Stimulated activated memory B cell treated with anti-CD40 and anti-IgM and Interleukin-4, amounts not matched to agents 10 μg/mL and 1 μg/mL and 100 μg/mL, for 72 hours (primary cell): ENCODE results near the gene OPRD1.
"Not testable (repeated sequence)": the region's sequence is repeated elsewhere in the genome, so short reads cannot be mapped to it uniquely, and the experiment has no call there.

ENCODE experiments used
- ATAC-seq: fragments of 150-1000 bp; cut with Tn5 transposase; 2 replicates; pipeline ENCODE4 v1.10.0; 2021
- H3K27ac Mint-ChIP-seq: one replicate; pipeline ENCODE4 v1.8.0; 2022; ENCODE audit warnings: mild to moderate bottlenecking, mixed read lengths
- H3K27me3 Mint-ChIP-seq: one replicate; pipeline ENCODE4 v1.8.0; 2022; ENCODE audit warnings: mixed read lengths
- H3K36me3 Mint-ChIP-seq: one replicate; pipeline ENCODE4 v1.8.0; 2022; ENCODE audit warnings: mixed read lengths
- H3K4me1 Mint-ChIP-seq: one replicate; pipeline ENCODE4 v1.8.0; 2022; ENCODE audit warnings: mixed read lengths
- H3K4me3 Mint-ChIP-seq: one replicate; pipeline ENCODE4 v1.8.0; 2022; ENCODE audit warnings: mild to moderate bottlenecking, moderate library complexity, mixed read lengths
- H3K9me3 Mint-ChIP-seq: one replicate; pipeline ENCODE4 v1.8.0; 2022; ENCODE audit warnings: mixed read lengths

The OPRD1 gene

DNA sequence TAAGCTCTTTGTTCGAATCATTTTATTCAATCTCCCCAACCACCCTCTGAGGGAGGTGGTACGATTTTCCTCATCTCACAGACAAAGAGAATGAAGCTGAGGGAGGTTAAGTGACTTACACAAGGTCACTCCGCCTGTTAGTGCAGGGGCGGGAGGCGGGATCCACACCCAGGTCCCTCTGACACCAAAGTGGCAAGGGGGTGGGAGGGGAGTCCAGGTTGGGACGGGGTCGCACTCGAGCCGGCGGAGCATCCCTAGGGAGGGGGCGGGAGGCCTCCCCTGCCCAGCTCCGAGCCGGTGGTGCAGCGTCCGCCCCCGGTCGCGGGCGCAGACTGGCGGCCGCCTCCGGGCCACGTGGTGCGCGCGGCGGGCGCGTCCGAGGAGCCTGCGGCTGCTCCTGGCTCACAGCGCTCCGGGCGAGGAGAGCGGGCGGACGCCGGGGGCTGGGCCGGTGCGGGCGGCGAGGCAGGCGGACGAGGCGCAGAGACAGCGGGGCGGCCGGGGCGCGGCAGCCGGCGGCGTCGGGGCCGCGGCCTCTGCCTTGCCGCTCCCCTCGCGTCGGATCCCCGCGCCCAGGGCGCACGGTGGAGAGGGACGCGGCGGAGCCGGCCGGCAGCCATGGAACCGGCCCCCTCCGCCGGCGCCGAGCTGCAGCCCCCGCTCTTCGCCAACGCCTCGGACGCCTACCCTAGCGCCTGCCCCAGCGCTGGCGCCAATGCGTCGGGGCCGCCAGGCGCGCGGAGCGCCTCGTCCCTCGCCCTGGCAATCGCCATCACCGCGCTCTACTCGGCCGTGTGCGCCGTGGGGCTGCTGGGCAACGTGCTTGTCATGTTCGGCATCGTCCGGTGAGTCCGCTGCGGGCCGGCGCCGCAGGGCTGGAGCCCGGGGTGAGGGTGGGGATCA lies at the start of gene OPRD1:
OPRD1 (plus strand) TSS at position 405 of the 903 bp plus-strand sequence; CDS start at position 619, 214 bp downstream.
- Mint-ChIP-seq H3K27me3 (peaks cover 63% of the 10 kb centered on the region), H3K4me3 (no peak within 1 kb of the TSS), H3K36me3 (no peaks in the 10 kb centered on the region), H3K9me3 (no peaks in the 10 kb centered on the region), H3K27ac (no peak within 1 kb of the TSS), H3K4me1 (no peaks in the 10 kb centered on the region)
- ATAC-seq, result peak; percentile 28

DNA sequence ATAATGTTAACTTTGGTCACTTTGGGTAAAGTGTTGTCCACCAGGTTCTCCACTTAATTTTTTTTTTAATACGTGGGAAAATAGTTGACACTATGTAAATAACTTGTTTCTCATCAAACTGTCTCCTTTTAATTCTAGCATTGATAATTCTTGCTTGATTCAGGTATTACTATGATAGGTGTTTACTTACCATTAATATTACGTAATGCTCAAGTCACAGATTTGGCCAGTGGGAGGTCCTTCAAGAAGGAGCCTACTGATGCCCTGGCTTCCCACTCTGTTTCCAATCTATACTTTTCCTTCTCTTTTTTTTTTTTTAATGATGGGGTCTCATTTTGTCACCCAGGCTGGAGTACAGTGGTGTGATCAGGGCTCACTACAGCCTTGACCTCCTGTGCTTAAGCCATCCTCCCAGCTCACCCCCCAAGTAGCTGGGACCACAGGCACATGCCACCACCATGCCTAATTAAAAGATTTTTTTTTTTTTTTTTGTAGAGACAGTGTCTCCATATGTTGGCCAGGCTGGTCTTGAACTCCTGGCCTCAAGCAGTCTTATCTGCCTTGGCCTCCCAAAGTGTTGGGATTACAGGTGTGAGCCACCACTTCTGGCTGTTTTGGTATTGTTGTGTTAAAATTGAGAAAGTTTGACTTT lies 45.3 kb upstream of the OPRD1 start:
- ATAC-seq, result no peak
- Mint-ChIP-seq H3K27me3 (no peaks in the 10 kb centered on the region), H3K27ac (no peak overlapping the region), H3K9me3 (no peaks in the 10 kb centered on the region), H3K4me1 (peaks cover 21% of the 10 kb centered on the region), H3K4me3 (no peak overlapping the region), H3K36me3 (peaks cover 34% of the 10 kb centered on the region)

DNA sequence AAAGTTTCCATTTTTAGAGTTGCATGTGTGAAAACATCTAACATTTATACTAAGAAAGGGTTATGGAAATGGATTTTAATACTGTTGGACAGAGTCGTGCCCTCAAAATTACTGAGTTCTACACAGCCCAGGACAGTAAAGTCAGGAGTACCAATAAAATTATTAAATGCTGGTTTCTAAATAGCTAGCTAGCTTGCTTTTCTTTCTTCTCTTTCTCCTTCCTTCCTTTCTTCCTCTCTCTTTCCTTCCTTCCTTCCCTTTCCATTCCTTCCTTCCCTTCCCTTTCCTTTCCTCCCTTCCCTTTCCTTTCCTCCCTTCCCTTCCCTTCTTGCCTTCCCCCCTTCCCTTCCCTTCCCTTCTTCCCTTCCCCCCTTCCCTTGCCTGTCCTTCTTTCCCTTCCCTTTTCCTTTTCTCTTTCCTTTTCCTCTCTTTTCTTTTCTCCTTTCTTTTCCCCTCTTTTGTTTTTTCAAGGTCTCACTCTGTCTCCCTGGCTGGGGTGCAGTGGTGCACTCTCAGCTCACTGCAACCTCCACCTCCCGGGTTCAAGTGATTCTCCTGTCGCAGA lies 41.3 kb upstream of the OPRD1 start:
- Mint-ChIP-seq H3K9me3 (no peaks in the 10 kb centered on the region), H3K27ac (no peak overlapping the region), H3K27me3 (no peaks in the 10 kb centered on the region), H3K36me3 (peaks cover 28% of the 10 kb centered on the region), H3K4me1 (peaks cover 6% of the 10 kb centered on the region), H3K4me3 (no peak overlapping the region)
- ATAC-seq, result no peak

DNA sequence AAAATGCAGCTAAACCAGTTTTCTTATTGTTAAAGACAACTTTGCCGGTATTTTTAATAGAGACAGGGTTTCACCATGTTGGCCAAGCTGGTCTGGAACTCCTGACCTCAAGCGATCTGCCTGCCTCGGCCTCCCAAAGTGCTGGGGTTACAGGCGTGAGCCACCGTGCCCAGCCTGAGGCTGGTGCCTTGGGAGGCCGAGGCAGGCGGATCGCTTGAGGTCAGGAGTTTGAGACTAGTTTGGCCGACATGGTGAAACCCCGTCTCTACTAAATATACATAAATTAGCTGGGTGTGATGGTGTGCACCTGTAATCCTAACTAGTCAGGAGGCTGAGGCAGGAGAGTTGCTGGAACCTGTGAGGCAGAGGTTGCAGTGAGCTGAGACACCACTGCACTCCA lies 40.0 kb upstream of the OPRD1 start:
- Mint-ChIP-seq H3K27ac (peak overlapping the region; percentile 32), H3K36me3 (peaks cover 15% of the 10 kb centered on the region)
- not testable (repeated sequence) for H3K4me3 Mint-ChIP-seq, H3K27me3 Mint-ChIP-seq, ATAC-seq, H3K9me3 Mint-ChIP-seq, H3K4me1 Mint-ChIP-seq

DNA sequence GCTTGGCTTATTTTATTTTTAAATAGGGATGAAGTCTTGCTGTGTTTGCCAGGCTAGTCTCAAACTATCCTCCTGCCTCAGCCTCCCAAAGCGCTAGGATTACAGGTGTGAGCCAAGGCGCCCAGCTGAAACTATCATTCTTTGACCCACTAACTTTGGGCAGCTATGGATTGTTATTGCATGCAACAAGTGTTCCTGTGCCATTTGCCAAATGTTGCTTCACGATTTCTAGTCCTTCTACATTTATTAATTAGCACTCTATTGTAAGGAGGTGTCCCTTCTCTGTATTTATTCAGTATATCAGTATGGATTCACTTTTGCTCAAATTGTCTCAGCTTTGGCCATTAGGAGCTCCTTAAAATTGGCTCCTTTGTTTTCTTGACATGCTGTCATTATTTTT lies 38.9 kb upstream of the OPRD1 start:
- no peak overlapping the region for H3K4me3 Mint-ChIP-seq
- H3K27ac Mint-ChIP-seq, result no peak overlapping the region
- H3K27me3 Mint-ChIP-seq, result no peaks in the 10 kb centered on the region
- no peaks in the 10 kb centered on the region for H3K9me3 Mint-ChIP-seq
- ATAC-seq, result no peak
- H3K4me1 Mint-ChIP-seq, result no peaks in the 10 kb centered on the region
- peaks cover 15% of the 10 kb centered on the region for H3K36me3 Mint-ChIP-seq

DNA sequence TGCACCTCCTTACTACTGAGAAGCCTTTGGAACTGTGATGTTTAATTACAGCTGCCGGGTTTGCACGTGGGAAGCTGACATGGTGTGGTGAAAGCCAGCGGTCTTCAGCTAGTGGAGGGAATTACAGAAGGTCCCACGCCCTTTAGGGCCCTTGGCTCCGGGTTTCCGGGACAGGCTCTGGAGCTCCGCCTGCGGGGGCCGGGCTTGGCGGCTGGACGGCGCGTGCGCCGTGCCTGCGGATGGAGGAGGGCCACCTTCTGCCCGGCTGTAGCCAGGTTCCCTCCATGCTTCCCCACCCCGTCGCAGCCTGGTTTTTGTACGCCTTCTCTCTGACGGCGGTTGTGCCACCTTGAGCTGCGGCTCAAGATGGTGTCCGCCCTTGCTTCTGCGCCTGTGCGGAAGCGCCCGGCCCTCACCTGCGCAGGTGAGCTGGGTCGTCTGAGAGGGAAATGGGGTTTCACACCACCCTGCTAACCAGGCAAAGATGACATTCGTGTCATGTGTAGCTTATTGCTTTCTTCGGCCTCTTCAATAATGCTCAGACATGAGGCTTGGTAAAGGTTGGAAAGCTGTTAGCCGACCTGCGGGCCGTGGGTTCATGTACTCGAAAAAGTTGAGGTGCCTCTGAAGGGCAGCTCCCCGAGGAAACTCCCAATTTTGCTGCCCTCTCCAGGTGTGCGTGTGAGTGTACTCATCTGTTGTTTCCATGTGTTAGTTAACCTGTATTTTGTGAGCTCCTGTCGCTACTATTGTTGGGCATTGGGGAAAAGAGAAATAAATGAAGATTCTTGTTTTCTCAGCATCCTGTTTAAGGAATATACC lies 36.6 kb upstream of the OPRD1 start:
- peak; percentile 90 for ATAC-seq
- Mint-ChIP-seq H3K4me3 (peak overlapping the region; percentile 78), H3K4me1 (no peaks in the 10 kb centered on the region), H3K36me3 (peaks cover 6% of the 10 kb centered on the region), H3K27ac (no peak overlapping the region), H3K27me3 (no peaks in the 10 kb centered on the region), H3K9me3 (no peaks in the 10 kb centered on the region)

DNA sequence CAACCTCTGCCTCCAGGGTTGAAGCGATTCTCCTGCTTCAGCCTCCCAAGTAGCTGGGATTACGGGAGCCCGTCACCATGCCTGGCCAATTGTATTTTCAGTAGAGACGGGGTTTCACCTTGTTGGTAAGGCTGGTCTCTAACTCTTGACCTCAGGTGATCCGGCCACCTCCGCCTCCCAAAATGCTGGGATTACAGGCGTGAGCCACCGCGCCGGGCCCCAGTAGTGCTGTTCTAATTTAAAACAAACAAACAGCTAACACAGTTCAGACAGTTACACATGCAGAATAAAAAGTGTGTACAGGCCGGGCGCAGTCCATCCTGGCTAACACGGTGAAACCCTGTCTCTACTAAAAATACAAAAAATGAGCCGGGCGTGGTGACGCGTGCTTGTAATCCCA lies 35.6 kb upstream of the OPRD1 start:
- no peaks in the 10 kb centered on the region for H3K36me3 Mint-ChIP-seq
- ATAC-seq, result no peak
- no peaks in the 10 kb centered on the region for H3K27me3 Mint-ChIP-seq
- H3K4me1 Mint-ChIP-seq, result no peaks in the 10 kb centered on the region
- no peak overlapping the region for H3K4me3 Mint-ChIP-seq
- H3K9me3 Mint-ChIP-seq, result no peaks in the 10 kb centered on the region
- H3K27ac Mint-ChIP-seq, result no peak overlapping the region

DNA sequence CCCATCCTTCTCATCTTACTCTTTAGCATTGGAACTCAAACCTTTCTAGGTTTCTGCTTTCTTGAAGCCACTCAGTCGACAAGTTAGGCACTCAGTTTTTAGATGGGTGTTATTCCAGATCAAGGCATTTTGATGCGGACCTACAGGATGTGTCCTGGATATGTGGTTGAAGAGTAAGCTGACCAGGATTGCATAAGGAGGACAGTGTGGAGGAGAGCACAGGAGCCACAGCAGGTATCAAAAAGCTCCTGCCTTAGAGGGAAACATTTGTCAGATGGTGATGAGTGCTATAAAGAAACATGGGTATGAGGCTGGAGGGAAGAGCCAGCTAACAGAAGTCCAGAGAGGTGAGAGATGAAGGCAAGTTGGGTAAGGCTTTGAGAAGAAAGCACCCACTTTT lies 33.9 kb upstream of the OPRD1 start:
- no peaks in the 10 kb centered on the region for H3K27me3 Mint-ChIP-seq
- H3K4me1 Mint-ChIP-seq, result no peaks in the 10 kb centered on the region
- H3K36me3 Mint-ChIP-seq, result no peaks in the 10 kb centered on the region
- ATAC-seq, result no peak
- H3K9me3 Mint-ChIP-seq, result no peaks in the 10 kb centered on the region
- no peak overlapping the region for H3K27ac Mint-ChIP-seq
- H3K4me3 Mint-ChIP-seq, result no peak overlapping the region

DNA sequence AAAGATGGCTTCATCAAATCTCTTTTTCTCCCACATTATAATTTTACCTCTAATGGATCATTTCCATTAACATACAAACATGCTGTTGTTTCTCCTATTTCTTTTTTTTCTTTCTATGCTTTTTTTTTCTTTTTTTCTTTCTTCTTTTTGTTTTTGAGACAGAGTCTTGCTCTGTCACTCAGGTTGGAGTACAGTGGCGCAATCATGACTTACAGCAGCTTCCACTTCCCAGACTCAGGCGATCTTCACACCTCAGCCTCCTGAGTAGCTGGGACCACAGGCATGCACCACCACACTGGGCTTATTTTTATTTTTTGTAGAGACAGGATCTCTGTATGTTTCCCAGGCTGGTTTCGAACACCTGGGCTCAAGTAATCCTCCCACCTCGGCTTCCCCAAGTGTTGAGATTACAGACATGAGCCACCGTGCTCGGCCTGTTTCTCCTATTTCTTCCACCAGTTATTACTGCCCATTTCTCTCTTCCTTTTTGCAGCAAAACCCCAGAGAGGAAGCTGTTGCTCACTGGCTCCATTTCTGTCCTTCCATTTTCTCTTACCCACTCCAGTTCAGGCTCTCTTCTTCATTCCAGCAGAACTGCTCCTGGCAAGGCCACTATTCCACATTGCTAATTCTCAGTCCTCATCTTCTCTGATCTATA lies 32.1 kb upstream of the OPRD1 start:
- H3K4me1 Mint-ChIP-seq, result no peaks in the 10 kb centered on the region
- no peak overlapping the region for H3K27ac Mint-ChIP-seq
- no peak overlapping the region for H3K4me3 Mint-ChIP-seq
- ATAC-seq, result no peak
- H3K9me3 Mint-ChIP-seq, result no peaks in the 10 kb centered on the region
- H3K27me3 Mint-ChIP-seq, result no peaks in the 10 kb centered on the region
- no peaks in the 10 kb centered on the region for H3K36me3 Mint-ChIP-seq

DNA sequence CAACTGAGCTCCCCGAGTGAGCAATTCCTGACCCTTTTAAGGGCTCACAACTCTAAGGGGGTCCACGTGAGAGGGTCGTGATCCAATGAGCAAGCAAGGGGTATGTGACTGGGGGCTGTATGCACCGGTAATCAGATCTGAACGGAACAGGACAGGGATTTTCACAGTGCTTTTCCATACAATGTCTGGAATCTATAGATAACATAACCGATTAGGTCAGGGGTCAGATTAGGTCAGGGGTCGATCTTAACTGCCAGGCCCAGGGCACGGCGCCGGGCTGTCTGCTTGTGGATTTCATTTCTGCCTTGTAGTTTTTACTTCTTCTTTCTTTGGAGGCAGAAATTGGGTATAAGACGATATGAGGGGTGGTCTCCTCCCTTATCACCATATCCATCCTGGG lies 30.7 kb upstream of the OPRD1 start:
- no peaks in the 10 kb centered on the region for H3K36me3 Mint-ChIP-seq
- no peak overlapping the region for H3K4me3 Mint-ChIP-seq
- H3K9me3 Mint-ChIP-seq, result no peaks in the 10 kb centered on the region

DNA sequence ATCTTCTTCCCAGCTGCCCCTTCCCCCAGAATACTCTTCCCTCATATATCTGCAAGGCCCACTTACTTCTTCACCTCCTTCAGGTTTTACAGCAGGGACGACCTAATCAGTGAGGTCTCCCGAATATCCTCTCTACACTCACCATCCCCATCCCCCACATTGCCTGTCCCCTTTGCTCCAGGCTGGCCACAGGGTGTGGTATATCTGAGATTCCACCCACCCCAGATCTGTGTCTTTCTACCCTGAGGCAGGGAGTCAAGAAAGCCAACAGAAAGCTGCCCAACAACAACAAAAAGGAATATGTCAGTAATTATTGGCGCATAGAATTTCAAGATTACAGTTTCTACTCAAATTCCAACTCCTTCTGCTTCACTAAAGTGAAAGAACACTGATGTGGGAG lies 30.0 kb upstream of the OPRD1 start:
- Mint-ChIP-seq H3K4me3 (no peak overlapping the region), H3K9me3 (no peaks in the 10 kb centered on the region), H3K27me3 (no peaks in the 10 kb centered on the region), H3K36me3 (no peaks in the 10 kb centered on the region), H3K27ac (no peak overlapping the region), H3K4me1 (peaks cover 7% of the 10 kb centered on the region)
- ATAC-seq, result no peak

More for the DNA sequence above, 30.7 kb upstream of the OPRD1 start:
- H3K27ac Mint-ChIP-seq, result no peak overlapping the region
- H3K4me1 Mint-ChIP-seq, result peaks cover 7% of the 10 kb centered on the region
- H3K27me3 Mint-ChIP-seq, result no peaks in the 10 kb centered on the region
- ATAC-seq, result no peak

DNA sequence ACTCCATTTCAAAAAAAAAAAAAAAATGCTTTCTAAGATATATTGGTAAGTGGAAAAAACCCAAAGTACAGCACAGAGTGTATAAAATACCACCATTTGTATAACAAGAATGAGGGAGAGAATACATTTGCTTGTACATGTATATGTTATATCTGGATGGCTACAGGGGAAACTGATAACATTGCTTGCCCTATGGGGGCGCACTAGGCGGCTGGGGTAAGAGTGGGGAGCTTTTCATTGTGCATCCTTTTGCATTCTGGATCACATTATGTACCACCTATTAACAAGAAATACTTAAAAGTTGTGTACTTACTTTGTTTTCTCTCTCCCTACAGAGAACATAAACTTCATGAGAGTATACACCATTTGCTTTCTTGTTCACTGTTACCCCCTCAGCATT lies 28.6 kb upstream of the OPRD1 start:
- no peaks in the 10 kb centered on the region for H3K9me3 Mint-ChIP-seq
- ATAC-seq, result no peak
- no peaks in the 10 kb centered on the region for H3K36me3 Mint-ChIP-seq
- H3K4me1 Mint-ChIP-seq, result peaks cover 7% of the 10 kb centered on the region
- H3K27ac Mint-ChIP-seq, result no peak overlapping the region
- no peak overlapping the region for H3K4me3 Mint-ChIP-seq
- no peaks in the 10 kb centered on the region for H3K27me3 Mint-ChIP-seq

DNA sequence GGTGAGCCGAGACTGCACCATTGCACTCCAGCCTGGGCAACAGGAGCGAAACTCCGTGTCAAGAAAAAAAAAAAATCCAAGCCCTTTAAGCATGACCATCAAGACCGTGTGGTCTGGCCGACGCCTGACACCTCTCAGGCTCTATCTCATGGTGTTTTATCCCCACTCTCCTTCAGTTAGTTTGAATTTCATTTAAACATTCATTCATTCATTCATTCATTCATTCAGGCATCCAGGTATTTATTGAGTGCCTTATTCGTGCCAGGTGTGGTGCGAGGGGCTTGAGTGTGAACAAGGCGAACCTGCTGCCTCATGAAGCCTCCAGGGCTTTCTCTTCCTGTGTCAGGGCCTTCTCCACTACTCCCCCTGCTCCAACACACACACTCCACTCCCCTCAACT lies 22.6 kb upstream of the OPRD1 start:
- Mint-ChIP-seq H3K27ac (no peak overlapping the region), H3K4me1 (peaks cover 7% of the 10 kb centered on the region), H3K27me3 (peaks cover 8% of the 10 kb centered on the region), H3K9me3 (no peaks in the 10 kb centered on the region), H3K4me3 (no peak overlapping the region), H3K36me3 (no peaks in the 10 kb centered on the region)
- ATAC-seq, result no peak

DNA sequence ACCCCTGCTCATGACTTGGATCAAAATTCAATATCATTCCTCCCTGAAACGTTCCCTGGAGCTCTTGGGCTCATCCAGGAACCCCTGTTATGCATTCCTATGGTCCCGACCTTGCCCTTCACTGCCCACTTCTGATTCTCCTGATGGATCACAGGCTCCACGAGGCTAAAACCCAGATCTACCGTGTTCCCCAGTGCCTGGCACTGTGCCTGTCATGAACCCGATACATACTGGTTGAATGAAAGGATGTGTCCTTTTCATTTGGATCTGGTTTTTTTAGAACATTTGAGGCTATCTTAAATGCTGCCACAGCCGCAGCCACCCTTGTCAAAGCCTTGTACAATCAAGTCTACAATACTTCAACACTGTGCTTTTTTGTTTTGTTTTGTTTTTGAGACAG lies 22.2 kb upstream of the OPRD1 start:
- H3K27ac Mint-ChIP-seq, result no peak overlapping the region

More for the DNA sequence above, 22.2 kb upstream of the OPRD1 start:
- Mint-ChIP-seq H3K36me3 (no peaks in the 10 kb centered on the region), H3K9me3 (no peaks in the 10 kb centered on the region), H3K27me3 (peaks cover 8% of the 10 kb centered on the region), H3K4me3 (no peak overlapping the region), H3K4me1 (peaks cover 7% of the 10 kb centered on the region)
- no peak for ATAC-seq
